GM13976 (cell line): ENCODE data around the gene FHOD3.
"Not testable (repeated sequence)": the region's sequence is repeated elsewhere in the genome, so short reads cannot be mapped to it uniquely, and the experiment has no call there.

Source experiments
- DNase-seq: peaks from one replicate; pipeline ENCODE4 v3.0.0; 2012; ENCODE audit warnings: low spot score
- in situ Hi-C: fragments of 300-500 bp; cut with MboI; formaldehyde crosslinking; loops from one replicate; pipeline ENCODE4 v1.12.0; 2022; ENCODE audit warnings: low sequenced_read_pairs, mixed read lengths, inconsistent platforms; ENCODE audit not compliant: unreplicated experiment
- TF ChIP-seq, protein P1 (sequence below): IDR thresholded peaks from 2 replicates; pipeline ENCODE4 v1.5.1; 2012; ENCODE audit warnings: borderline replicate concordance, mild to moderate bottlenecking; ENCODE audit not compliant: insufficient read depth; ENCODE audit errors: extremely low read depth, missing control alignments, control extremely low read depth

The FHOD3 gene

DNA sequence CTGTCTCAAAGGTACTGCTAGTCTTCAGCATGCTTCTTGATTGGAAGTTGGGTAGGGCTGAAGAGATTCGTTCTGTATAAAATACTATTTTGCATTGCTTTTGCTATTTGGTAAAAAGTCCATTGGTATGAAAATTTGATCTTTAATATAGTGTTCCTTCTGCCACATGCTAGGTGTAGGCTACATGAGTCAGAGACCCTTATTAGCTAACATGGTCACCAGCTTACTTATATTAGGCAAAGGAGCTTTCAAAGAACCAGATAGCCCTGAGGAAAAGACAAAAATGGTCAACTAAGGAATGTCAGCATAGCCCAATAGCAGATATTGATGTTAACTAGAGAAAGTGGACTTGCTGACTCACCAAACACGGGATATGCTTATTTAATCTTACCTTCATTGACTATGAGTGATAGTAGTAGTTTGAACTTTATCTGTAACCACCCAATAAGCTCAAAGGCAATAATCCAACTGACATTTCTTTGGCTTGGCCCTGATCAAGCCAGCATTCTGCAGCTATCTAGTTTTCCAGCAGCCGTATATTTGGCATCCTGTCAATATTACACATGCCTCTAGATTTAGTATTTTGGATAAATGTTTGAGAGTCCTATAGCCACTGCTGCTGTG, 421.3 kb downstream of the FHOD3 start:
- TF ChIP-seq, protein P1, sequence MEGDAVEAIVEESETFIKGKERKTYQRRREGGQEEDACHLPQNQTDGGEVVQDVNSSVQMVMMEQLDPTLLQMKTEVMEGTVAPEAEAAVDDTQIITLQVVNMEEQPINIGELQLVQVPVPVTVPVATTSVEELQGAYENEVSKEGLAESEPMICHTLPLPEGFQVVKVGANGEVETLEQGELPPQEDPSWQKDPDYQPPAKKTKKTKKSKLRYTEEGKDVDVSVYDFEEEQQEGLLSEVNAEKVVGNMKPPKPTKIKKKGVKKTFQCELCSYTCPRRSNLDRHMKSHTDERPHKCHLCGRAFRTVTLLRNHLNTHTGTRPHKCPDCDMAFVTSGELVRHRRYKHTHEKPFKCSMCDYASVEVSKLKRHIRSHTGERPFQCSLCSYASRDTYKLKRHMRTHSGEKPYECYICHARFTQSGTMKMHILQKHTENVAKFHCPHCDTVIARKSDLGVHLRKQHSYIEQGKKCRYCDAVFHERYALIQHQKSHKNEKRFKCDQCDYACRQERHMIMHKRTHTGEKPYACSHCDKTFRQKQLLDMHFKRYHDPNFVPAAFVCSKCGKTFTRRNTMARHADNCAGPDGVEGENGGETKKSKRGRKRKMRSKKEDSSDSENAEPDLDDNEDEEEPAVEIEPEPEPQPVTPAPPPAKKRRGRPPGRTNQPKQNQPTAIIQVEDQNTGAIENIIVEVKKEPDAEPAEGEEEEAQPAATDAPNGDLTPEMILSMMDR, result no peak
- DNase-seq, result no peak
- in situ Hi-C loops, result no loop called here

DNA sequence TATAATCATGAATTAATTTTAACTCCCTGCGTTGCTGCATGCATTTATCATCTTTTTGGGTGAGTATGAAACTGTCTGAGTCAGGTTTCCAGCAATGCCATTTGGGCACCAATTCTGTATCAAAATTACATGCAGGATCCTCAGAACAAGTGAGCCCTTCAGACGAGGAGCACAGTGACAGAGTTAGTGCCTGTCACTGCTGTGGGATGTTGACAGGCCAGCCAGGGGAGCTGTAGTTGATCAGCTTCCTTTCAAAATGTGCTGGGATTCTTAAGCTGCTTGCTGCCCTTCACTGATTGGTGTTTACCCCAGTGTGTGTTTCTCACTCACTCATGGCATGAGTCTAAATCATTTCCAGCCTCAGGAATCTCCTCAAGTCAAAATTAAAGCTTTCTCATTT, 422.1 kb downstream of the FHOD3 start:
- TF ChIP-seq, protein P1, result no peak
- in situ Hi-C loops, result no loop called here
- DNase-seq, result no peak

DNA sequence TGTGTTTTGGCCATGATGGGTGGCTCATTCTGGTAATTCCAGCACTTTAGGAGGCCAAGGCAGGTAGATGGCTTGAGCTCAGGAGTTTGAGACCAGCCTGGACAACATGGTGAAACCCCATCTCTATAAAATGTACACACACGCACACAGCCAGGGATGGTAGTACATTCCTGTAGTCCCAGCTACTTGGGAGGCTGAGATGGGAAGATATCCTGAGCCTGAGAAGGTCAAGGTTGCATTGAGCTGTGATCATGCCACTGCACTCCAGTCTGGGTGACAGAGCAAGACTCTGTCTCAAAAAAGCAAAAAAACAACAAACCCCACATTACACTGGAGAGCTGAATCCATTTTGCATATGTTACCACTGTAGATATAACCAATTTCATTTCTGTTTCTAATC, 423.8 kb downstream of the FHOD3 start:
- DNase-seq, in situ Hi-C loops: not testable (repeated sequence)

DNA sequence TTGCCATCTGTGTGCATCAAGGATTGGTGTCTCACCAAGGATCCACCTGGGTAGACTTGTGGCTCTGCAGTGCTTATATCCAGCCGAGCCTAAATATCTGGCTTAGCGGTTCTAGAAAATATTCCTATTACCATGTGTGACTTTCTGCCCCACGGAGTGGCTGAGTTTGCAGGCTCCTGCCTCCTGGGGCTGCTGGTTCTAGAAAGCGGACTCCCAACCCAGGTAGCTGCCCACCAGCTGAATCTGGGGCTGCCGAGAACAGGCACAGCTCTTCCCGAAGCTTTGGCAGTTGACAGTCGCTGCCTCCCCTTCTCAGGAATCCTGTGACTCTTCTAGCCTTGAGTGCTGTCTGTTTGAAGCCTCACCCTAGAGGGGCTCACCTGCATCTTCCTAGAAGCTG, 426.7 kb downstream of the FHOD3 start:
- in situ Hi-C loops, result no loop called here
- TF ChIP-seq, protein P1, result no peak
- no peak for DNase-seq

DNA sequence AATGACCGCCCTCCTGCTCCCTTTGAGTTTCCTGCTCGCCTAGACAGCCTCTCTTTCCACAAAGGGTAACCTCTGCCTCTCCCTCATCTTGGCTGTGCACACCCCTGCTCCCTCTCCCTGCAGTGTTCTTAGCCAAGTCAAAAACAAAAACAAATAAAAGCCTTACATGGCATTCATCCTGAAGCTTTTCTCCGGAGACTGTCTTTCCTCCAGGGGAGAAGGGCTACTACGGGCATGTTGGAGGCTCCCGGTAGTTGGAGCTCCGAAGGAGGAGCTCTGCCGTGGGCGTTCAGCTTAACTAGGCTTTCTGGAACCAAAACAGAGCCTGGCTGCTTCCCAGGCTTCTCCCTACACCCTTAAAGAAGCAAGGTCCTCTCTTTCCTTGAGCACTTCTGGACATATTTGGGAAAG, 427.1 kb downstream of the FHOD3 start:
- DNase-seq, result no peak
- TF ChIP-seq, protein P1, result no peak
- in situ Hi-C loops, result no loop called here

DNA sequence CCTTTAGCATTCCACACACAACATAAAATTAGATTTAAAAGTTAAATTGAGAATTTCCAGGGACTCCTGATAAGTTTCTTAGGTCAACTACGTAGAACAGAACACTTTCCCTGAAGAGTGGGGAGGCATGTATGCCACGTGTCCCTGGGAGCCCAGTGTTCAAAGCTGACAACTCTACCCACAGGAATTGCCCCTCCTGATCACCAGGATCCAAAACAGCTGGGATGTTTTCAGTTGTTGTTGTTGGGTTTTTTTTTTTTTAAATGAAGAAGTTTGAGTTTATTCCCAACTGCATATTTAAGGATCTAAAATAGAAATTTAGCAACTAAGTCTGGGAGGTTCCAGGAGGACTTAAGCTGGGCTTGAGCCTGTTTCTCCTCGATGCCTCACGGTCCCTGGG, 430.8 kb downstream of the FHOD3 start:
- no peak for DNase-seq
- in situ Hi-C loops, result no loop called here
- TF ChIP-seq, protein P1, result no peak

DNA sequence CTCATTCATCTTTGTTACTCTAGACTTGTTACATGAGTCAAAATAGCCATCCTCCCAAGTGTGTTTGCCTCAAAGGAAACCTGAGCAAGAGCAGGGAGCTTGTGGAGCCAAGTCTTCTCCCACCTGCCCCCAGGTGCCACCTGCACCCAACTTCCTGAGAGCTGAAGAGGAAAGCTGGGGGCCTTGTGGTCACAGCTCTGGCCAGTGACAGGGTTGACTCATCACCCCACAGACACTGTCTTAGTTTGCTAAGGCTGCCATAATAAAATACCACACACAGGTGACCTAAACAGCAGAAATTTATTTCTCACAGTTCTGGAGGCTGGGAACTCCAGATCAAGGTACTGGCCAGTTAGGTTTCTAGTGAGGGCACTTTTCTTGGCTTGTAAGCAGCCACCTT, 431.7 kb downstream of the FHOD3 start:
- DNase-seq, result no peak
- TF ChIP-seq, protein P1, result no peak
- in situ Hi-C loops, result no loop called here
